ENCODE measurements around the gene NTRK3.

GRCh38 chr15:87860743-87861142 lies 395.8 kb downstream of the NTRK3 start:
- TF ChIP-seq CTCF (IDR thresholded peaks at IDR 0.05): no peak
- TF ChIP-seq POLR2A (IDR thresholded peaks at IDR 0.05): no peak

Data from thyroid gland (tissue), 4 donors.